HG03066 (cell line): ENCODE results near the gene LRATD1.

ENCODE experiments used
- ATAC-seq: cut with Tn5 transposase; IDR thresholded peaks from one replicate; pipeline ENCODE4 v1.9.1; 2021; ENCODE audit warnings: low read depth; ENCODE audit not compliant: unreplicated experiment

LRATD1 gene

DNA sequence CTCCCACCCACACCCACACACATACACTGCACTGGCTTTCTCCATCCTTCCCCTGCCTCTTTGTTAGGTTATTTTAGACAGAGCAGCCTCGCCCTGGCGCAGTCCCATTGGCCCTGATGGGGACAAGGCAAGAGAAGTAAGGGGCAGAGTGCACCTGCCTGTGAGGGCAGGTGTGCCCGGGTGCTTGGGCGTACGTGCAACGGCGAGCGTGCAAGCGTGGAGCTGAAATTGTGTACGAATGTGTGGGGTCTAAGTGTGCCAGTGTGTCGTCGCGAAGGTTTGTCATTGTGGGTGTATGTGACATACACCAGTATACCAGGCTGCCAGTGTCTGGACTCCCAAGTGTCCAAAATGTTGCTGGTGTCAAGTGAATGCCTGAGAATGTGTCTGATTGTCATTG, 544 bp downstream of the LRATD1 start:
- ATAC-seq = no peak

GRCh38 chr2:14633461-14634181, 1.1 kb downstream of the LRATD1 start:
- ATAC-seq = no peak

DNA sequence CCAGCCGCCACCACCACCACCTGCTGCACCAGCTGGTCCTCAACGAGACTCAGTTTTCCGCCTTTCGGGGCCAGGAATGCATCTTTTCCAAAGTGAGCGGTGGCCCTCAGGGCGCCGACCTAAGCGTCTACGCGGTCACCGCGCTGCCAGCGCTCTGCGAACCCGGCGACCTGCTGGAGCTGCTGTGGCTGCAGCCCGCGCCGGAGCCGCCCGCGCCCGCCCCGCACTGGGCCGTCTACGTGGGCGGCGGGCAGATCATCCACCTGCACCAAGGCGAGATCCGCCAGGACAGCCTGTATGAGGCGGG, 1.6 kb downstream of the LRATD1 start:
- no peak for ATAC-seq

- ATAC-seq = no peak
Measured at GRCh38 chr2:14634489-14635390, 2.2 kb downstream of the LRATD1 start.

DNA sequence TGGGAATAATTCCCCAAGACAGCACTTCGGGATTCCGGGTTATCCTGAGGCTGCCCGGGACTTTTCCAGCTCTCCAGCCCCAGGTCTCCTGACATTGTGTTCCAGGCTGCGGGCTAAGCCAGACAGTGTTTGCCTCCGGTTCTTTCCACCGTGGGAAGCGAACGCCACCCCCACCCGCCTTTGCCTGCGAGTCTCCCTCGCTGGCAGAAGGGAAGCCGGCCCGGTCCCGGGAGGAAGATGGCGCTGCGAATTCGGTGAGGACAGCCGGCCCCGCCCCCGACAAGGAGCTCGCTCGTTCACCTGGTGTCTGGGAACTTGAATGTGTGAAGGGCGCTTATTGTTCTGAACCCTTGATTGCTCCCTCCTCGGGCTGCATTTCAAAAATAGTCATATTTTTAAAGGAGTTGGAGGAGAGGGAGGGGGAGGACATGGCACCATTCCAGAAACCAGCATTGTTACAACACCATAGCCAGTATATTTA, 2.9 kb downstream of the LRATD1 start:
- ATAC-seq = no peak

DNA sequence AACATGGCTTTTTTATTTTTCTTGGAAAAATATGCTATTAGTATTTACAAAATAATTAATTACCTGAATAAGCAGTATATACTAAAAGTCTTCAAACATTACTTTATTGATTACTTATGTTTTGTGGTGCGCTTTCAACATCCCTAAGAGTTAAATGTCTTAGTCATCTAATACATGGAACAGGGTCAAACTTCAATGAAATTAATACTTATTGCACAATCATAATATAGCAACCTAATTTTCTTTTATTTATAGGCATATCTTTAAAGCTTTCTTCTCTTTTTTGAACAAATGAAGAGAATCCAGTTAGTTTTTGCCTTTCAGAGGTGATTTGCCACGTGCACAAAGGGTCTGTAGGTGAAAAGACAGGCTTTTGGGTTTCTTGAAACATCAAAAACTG, 6.0 kb downstream of the LRATD1 start:
- ATAC-seq = no peak

GRCh38 chr2:14641116-14641515, 8.6 kb downstream of the LRATD1 start:
- no peak for ATAC-seq

DNA sequence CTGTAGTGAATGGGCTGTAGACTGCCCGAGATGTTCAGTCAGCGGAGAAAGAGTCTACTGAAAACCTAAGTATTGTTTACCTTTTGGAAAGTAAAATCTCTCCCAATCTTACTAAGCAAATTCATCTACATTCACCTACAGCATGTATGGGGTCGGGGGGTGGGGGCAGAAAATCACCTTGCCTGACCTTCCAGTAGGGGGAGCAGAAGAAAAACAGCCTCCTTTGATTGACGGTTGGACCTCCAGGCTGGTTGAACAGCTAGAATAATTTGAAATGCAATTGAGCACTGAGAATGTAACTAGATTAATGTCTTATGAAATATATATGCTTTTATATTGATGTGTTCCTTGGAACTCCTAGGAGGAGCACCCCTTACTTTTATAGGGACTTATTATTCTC, 10.0 kb downstream of the LRATD1 start:
- ATAC-seq = no peak

DNA sequence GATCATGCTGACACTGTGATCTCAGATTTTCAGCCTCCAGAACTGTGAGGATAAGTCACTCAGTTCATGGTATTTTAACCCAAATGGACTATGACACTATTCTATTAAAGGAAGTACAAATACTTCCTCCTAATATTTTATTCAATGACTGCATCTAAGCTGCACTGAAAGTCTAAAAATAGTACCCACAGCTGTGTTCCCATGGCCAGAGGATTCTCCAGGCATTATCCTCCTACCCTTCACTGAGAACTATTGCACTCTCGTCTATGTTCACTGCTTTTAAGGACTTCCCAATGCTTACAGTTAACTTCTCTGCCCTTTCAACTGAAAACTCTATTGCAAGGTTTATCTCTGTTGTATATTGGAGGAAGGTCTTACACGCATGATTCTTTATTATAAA, 15.2 kb downstream of the LRATD1 start:
- no peak for ATAC-seq

DNA sequence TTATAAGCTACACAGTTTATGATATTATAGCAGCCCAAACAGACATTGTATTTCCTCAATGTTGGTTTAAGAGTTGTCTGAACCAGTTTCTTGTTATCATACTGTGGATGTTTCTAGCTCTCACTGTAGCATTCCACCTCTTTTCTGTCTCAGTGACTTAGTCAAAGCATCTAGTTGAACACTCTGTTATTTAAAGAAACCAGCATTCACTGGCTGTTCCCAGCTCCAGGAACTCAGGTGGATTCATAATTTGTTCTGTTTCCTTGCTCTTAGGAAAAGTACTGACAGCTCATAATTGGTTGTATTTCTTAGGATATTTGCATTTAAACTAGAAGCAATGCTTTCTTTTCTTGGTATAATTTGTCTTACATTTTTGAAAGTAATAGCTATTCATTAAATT, 17.5 kb downstream of the LRATD1 start:
- ATAC-seq = no peak

GRCh38 chr2:14654835-14655282, 22.3 kb downstream of the LRATD1 start:
- peak; percentile 85 for ATAC-seq

- no peak for ATAC-seq
Measured at GRCh38 chr2:14656146-14656545, 23.6 kb downstream of the LRATD1 start.

DNA sequence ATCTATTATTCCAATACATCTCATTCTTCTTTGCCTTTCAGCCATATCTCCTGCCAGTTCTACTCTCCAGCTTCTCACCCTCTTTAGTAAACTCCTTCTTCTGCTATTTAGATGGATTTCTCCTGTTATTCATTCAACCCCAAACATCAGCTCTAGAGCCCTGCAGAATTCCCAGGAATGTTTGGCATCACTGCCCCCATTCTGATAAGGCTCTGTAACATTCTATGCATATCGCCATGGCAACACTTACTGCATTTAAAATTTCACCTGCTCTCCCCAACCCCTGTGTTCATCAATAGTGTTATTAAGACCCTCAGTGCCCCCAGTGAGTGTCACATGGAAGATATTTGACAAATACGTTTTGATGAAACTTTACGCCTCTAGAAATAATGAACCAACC, 28.6 kb downstream of the LRATD1 start:
- ATAC-seq = no peak

DNA sequence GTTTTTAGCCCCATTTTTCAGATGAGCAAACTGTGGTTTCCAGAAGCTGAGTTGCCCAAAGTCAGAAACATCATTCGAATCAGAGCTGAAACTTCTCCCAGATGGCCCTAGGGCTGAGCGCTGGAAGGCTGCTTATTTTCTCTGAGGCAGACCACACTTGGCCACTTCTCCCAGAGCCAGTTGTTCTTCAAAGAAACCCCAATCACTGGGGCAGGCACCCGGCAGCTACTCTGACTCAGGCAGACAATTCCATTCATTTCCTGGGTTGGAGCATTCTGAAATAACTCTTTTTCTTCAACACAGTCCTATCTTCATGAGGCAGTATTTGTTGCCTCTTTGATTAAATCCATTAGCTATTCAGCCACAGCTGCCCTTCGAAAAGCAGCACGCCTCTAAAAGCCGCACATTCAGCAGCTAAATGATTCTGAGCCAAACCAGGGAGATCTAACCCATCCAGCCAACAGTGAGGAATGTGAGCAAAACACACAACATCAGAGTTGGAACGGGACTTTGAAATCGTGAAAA, 40.9 kb downstream of the LRATD1 start:
- ATAC-seq = no peak

DNA sequence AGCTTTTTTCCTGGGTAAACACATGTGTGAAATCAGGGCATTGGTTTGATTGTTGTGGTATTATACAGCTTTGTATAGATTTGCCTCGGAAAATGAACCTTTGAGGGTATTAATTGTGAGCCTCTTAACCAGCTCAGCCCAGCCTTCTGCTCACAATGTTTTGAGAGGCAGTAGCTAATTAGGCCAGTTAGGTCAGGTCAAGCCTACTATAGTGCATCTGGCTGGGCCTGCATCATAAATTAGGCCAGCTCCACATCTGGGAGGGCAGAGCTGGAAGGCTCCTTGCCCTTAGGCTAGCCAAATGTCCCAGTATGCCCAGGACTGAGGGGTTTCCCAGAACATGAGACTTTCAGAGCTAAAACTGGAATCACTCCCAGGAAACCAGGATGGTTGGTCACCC, 43.0 kb downstream of the LRATD1 start:
- ATAC-seq = no peak

- ATAC-seq = no peak
Measured at GRCh38 chr2:14676371-14676770, 43.9 kb downstream of the LRATD1 start.

GRCh38 chr2:14677039-14677438, 44.5 kb downstream of the LRATD1 start:
- no peak for ATAC-seq

DNA sequence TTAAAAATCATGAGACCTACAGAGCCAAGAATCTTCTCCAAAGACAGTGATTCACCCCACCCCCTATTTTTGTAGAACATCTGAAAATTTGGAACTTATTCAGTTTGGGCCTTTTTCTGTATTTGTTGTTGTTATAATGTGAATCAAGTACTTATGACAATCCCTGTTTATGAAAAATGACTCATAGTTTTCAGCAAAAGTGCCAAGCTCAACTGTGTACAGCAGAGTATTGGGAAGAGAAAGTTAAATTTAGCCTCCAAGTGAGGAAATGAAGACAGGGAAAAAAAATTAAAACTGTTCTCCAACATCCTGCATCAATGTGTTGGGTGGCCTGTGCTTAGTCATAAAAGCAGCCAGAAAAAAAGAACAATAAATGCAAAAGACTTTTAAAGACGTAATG, 46.2 kb downstream of the LRATD1 start:
- no peak for ATAC-seq

- no peak for ATAC-seq
Measured at GRCh38 chr2:14681608-14682007, 49.1 kb downstream of the LRATD1 start.
